Activated CD8-positive, alpha-beta memory T cell treated with anti-CD3 and anti-CD28 coated beads for 48 hours (primary cell): ENCODE data around the gene CDH8.

Experiments
- DNase-seq, 3 experiments: peaks; one replicate each; pipeline ENCODE4 v3.0.0-alpha.2; 2020; ENCODE audit warnings: low read depth in 2 of 3, low spot score in 2 of 3

CDH8 gene, protein sequence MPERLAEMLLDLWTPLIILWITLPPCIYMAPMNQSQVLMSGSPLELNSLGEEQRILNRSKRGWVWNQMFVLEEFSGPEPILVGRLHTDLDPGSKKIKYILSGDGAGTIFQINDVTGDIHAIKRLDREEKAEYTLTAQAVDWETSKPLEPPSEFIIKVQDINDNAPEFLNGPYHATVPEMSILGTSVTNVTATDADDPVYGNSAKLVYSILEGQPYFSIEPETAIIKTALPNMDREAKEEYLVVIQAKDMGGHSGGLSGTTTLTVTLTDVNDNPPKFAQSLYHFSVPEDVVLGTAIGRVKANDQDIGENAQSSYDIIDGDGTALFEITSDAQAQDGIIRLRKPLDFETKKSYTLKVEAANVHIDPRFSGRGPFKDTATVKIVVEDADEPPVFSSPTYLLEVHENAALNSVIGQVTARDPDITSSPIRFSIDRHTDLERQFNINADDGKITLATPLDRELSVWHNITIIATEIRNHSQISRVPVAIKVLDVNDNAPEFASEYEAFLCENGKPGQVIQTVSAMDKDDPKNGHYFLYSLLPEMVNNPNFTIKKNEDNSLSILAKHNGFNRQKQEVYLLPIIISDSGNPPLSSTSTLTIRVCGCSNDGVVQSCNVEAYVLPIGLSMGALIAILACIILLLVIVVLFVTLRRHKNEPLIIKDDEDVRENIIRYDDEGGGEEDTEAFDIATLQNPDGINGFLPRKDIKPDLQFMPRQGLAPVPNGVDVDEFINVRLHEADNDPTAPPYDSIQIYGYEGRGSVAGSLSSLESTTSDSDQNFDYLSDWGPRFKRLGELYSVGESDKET

DNA sequence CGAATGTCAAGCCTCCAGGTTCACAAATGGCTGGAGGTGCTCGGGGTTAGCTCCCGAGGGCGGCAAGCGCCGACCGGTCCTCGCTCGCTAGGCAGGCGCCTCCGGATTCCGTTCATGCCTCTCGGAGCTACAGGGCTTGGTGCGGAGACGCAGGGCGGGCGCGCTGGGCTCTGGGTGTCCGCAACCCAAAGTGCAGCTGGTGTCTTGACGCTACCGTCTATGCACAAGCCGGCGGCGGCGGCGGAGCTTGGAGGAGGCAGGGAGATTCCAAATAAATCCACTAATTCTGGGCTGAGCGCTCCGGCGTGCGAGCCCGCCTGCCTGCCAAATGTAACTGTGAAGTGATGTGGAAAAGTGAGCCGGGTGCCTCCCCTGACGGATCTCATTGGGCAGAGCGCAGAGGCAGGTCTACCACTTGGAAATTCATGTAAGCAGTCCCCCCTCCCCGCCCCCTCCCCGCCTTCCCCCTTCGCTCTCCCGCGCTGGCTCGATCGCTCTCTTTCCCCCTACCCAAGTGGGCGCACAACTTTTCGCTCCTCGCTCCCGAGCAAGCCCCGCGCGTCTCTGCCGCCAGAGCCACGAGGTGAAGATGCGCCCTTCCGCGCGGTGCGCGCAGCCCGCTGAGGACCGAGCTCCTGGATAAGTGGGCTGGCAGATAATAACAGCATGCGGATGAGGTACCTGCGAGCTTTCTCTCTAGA, at the start of gene CDH8:
Gene CDH8, minus strand, starts transcription at position 338 of the 701 bp plus-strand sequence. CDS start 15,035 bp downstream, outside the sequence.
- no peak for DNase-seq

DNA sequence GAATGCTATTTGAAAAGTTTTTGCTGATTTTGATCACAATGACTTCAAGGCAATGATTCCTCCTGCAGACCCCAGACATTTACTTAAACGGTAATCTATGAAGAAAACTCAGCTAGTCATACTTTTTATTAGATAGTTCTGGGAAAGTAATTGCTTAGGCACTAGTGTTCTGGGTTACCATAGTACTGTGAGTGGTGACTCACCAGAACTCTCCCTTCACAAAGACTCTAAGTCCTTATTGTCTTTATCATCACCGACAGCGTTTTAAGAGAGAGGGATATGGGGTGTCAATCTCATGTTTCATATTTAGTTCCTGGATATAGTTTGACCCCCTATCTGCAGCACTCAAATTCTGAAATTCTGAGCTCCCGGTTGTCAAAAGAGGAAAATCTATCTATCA, 43.0 kb upstream of the CDH8 start:
- no peak for DNase-seq

DNA sequence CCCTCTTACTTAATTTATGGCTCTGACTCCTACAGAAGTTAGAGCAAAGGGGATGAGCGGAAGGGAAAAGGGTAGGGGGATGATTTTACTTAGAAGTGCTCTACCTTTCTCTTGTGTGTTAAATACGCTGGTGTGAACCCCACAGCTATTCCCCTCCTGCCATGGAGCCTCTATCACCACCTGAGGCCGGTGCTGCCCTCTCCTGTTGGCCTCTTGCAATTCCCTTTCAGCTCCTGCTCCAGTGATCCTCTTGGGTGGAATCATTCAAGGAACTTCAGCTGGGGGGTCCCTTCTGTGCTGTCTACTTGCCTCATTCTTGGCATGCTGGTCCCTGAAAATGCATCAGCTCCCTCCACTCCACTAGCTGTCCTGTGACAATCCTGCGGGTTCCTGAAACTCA, 41.8 kb upstream of the CDH8 start:
- DNase-seq: no peak

DNA sequence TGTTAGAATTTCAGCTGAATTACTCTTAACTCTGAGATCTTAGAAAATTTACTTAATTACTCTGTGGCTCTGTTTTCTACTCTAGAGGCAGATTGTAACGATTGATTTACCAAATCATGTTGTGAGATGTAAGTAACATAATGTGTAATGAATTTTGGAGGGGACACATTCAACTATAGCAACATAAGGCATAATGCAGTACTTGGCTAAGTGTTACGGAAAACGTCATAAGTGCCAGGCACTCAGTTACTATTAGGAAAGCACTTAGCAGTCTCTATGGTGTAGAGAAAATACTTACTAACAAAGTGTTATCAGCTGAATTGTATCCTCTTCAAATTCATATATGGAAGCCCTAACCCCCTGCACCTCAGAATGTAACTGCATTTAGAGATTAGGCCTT, 40.6 kb upstream of the CDH8 start:
- no peak for DNase-seq

DNA sequence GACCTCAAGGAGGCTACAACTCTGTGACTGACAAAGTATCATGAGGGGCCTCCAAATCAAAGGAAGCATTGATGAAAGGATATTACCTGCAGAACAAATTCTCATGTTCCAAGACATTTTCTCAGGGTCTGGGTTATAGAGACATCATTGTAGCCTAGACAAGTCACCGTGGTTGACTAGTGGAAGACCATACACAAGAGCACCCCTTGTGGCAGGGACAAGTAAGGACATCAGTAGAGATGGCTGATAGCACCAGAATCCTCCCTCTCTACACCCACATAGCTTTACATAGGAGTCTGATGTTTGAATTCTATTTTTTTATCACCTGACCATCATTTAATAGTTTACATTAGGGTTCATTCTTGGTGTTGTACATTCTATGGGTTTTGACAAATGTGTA, 32.5 kb upstream of the CDH8 start:
- no peak for DNase-seq

DNA sequence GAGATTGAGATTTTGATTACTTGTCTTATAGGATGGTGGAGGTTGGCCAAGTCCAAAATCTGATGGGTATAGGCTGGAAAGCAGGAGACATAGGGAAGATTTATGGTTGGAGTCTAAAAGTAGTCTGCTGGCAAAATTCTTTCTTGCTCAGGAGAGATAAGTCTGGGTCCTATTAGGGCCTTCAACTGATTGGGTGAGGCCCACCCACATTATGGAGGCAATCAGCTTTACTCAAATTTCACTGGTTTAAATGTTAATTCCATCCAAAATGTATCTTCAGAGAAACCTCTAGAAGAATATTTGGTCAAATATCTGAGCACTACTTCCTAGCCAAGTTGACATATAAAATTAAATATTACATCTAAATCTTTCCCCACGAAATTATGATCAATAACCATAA, 31.7 kb upstream of the CDH8 start:
- DNase-seq: no peak

DNA sequence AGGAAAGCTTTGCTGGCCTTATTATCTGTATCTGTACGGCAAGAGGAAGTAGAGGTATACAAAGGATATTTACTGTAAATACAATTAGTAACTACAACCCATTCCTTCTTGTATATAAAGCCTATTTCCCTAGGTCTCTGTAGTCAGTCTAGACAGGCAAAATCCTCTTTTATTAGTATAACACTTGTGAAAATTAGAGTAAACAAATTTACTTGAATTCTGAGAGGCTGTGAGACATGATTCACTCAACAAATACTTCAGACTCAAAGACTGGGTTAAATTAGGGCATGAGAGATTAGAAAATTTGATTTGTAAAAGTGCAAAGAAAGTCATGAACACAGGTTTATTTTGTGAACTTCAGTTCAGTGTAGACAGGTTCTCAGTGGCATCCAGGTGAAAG, 30.9 kb upstream of the CDH8 start:
- no peak for DNase-seq

DNA sequence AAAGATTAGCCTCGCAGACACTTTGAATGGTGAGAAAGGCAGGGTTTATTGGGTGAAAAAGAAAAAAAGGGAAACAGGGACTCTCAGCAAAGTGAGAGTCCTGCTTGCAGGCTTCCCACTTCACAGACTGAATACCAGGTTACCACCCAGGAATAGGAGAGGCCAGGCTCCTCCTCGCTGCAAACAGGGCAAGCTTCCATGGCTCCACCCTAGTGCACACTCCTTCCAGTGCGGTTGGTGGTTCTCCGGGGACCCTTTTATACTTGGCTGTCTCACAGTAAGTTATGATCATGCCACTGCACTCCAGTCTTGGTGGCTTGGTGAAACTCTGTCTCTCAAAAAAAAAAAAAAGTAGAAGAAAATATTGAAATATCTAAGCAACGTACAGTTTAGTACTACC, 30.5 kb upstream of the CDH8 start:
- DNase-seq: no peak

DNA sequence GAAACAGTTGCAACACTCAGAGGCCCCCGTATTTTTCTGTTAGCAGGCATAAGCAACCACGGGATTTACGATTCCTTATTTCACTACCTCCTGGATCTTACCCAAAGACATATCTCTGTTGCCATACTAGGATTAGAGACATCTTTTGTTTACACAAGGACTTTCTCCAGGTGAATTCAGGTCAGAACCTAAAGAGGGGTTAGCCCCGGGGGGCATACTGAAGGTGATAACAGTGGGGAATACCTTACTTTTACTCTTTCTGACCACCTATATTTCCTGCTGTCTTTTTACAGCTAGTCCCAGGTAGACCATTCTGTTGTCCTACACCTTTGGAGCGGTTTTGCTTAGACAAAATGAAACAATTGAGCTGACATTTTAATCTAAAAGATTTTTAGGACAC, 27.9 kb upstream of the CDH8 start:
- no peak for DNase-seq

DNA sequence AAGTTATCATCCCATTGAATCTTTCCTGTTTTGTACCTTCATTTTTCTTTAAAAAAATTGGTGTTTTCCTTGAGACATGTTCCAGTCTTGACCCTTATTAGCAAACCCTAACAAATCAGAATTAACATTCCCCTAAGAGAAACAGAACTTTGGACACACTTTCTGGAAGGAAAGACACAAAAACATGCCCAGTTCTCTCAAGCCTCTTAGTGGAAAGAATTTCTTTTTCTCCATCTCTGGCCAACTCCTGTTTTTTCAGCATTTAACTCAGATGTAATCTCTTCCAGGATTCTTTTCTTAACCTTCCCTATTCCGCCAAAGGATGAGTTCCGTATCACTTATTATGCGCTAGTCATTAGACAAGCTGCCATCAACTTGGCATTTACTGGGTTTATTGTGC, 23.9 kb upstream of the CDH8 start:
- DNase-seq: no peak

DNA sequence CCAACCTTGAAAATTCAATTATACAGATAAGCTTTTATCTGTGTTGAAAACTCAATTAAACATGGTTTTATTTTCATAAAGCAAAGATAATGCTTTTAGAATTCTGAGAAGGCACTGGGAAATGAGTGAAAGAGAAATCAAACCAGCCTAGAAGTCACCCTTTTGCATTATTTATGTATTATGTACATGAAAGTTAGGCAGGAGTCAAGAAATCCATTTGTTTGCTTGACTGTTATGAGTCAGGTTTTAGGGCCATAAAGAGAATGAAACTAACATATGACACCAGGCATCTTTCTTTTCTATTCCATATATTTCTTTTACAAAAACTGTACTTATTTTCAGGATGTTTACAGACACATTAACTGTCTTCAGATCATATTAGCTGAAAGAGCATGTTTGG, 23.3 kb upstream of the CDH8 start:
- no peak for DNase-seq

DNA sequence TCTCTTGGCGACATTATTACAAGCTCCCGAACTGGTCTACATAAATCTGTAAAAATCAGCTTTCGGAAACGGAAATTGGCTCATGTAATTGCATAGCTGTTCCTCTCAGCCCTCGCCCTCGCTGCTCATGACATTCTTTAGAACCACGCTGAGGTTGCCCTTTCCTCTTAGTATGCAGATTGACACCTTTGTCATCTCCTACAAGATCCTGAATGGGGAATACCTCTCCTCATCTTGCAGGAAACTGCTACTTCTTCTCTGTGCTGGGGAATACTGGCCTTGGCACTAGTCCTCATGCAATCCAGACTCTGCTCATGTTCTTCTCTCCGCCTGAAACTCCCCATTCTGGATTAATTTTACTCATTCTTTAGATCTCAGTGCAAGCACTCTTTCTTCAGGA, 22.2 kb upstream of the CDH8 start:
- no peak for DNase-seq

DNA sequence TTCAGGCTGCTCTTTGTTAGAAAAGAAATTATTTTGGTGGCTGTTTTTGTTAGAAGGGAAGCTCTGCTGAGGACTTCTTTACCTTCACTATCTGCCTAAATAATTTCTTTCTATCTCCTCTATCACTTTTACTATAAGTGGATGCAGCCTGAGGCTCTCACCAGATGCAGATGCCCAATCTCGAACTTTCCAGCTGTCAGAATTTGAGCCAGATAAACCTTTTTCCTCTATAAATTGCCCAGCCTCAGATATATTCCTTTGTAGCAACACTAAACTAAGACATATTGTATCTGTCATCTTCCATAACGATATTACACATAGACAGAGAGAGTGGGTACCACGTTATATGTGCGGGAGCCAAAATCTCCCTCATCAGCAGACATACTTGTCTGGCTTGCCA, 15.7 kb upstream of the CDH8 start:
- DNase-seq: no peak

DNA sequence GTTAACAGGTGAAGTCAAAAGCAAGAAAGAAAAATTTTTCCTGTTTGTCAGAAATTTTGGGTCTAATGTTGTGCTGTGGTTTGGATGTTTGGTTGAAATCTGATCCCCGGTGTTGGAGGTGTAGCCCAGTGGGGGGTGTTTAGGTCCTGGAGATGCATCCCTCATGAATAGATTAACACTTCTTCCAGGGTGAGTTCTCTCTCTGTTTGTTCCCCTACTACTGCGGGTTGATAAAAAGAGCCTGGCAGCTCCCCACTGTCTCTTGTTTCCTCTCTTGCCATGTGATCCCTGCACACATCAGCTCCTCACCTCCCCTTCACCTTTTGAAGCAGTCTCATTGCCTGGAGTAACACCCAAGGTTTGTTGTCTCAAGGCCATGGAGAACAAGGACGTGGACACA, 14.6 kb upstream of the CDH8 start:
- DNase-seq: no peak

DNA sequence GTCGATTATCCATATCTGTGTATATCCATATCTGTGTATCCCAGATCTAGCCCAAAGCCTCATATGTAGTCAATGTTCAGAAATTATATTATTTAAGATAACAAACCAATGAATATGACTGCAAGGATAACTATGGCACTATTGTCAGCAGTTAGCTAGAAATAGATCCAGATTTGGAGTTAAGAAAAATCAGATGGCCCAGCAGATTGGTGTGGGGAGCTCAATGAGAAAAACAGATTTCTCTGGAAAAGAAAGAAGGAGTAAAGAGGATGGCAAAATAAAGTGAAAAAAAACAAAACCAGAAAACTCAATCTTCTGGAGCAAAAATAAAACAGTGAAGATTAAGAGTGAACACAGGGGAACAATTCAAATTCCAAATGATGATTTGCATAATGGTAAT, 10.6 kb upstream of the CDH8 start:
- DNase-seq: no peak

DNA sequence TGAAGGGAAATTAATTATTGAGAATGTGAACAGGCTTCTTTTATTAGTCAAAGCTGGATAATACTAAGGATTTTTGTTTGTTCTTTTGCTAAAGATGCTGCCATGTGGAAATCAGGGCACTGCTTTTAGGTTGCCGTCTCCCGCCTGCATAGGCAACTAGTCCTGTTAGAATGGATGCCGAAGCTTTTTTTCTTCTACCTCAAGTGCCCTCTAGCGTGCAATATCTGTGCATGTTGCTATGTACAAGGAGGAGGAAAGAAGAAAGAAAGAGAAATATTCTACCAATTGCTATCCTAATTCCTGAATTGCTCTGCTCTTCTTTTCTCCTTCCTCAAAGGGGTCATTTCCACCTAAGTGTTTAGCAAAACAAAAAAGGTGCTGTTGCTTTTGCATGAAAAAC, 5.2 kb upstream of the CDH8 start:
- DNase-seq: no peak

DNA sequence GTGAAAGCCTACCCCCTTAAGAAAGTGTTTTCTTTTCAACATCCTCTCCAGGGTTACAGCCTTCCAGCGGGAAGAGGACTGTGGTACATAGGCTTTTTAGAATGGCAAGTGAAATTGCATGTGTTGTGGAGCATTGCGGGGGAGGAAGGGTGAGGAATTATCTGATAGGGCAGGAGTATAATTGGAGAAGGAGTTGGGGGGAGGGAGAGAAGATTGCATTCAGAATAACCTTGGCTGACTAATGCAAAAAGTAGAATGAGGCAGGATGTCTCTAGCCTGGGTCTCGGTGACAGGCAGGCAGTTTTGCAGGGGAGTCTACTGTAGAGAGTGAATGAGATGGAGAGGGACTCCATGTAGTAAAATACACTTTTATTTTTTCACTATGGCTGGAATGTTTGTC, 2.4 kb upstream of the CDH8 start:
- no peak for DNase-seq

DNA sequence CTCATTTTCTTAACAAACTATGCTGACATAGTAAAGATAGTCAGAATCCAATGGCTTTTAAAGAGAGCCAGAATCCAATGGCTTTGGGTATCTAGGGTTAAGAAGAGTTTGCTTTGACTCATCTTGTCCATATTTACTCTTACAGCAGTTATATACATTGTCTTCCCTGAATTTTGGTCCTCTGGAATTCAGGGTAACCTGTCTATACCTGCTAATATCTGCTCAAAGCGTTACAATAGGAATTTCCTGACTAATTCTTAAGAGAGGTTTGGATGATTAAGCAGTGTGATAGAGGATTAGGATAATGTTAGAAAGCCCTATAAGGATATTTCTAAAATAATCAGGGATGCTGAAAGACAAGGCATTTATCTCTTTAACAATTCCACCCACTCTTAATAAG, 2.0 kb upstream of the CDH8 start:
- DNase-seq: no peak

DNA sequence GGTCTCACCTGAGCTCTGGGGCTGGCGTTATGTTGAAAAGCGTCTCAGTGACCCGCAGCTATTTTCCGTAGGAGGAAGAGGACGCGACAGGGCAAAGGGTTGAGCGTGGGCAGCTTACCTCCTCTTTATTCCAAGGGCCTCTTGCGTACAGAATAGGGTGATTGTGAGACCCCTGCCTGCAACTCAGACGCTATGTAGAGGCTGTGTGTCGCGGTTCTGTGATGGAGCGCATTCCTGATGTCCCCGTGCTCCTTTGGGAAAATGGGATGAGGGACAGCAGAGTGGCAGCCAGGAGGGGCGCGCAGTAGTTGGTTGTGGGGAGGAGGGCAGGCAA, 531 bp upstream of the CDH8 start:
- DNase-seq: no peak

DNA sequence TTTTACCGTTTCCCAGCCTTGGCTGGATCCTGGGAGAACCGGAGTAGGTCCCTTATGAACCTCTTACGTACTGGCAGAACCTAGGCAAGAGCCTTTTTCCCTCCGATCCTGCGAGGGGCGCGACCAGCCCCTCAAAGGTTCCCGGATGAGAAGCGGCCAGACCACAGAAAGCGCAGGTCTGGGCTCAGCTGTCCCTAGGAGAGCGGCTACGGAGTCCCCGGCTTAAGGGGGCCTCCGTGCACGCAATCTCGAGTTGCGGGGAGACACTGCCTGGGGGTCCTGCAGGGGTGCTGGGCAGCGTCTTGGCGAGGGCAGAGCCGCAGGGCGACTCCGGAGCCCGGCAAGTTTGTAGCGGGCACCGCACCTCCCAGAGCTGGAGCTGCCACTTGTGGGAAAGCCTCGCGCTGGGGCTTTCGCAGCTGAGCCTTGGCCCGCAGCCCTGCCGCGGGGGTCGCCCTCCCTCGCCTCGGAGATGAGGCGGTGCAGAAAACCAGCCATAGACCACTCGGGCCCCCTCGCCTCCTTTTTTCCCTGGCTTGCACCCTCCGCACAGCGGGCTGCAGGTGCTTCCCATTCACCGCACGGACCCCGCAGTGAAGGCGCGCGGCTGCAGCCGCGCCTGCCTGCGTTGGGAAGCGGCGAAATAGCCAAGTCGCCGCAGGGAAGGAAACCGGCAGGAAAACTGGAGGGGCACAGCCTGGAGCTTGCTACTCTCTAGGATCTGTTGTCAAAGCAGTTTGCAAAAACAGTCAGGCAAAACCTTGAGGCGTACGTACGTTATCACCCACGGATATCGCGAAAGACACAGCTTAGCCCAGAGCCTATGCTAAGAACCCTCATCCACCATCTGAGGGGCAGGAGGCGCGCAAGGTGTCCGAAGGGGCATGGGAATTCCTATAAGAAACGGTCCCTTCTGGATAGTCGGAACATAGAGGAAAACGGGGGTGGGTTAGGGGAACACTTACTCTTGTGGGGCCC, 834 bp downstream of the CDH8 start:
- DNase-seq: no peak
